ENCODE data around the gene TP53I11. TPM values are rescaled to one million over a fixed set of nuclear protein-coding genes. Genes with fewer than 3 reads are reported as not detected.

TP53I11 gene
- total and polyA plus RNA-seq, 2 of the 13 experiments (the other 11 are each of a cell fraction or from before 2014, with no cell fraction given), result not detected

- Histone ChIP-seq H4K20me1 (ENCODE audit: insufficient read depth, low read length) (no peaks in the 10 kb centered on the region), H3K9ac (ENCODE audit: insufficient read depth, low read depth, low read length) (no peak overlapping the region), H3K4me1 (ENCODE audit: insufficient read depth, low read length) (no peaks in the 10 kb centered on the region), H3K9me3 (ENCODE audit: low read length) (no peaks in the 10 kb centered on the region), H3K36me3 (replicated peaks in 1 of 2; ENCODE audit: control insufficient read depth in 1 of 2, insufficient read depth in 2 of 2, low read length in 2 of 2) (no peaks in the 10 kb centered on the region), H3K27ac (ENCODE audit: extremely low read length, insufficient read depth, low read length) (no peak overlapping the region), H3K79me2 (ENCODE audit: insufficient read depth, low read length) (no peaks in the 10 kb centered on the region), H3K27me3 (ENCODE audit: control insufficient read depth in 1 of 2, insufficient read depth in 2 of 2, low read length in 2 of 2) (peaks cover 5 to 6% of the 10 kb centered on the region in 2 experiments; a peak in 2 of 5 replicates), H3K4me3 (replicated peaks in 1 of 3; ENCODE audit: insufficient read depth in 1 of 3, low read depth in 2 of 3, low read length in 3 of 3) (no peak overlapping the region), H3K4me2 (ENCODE audit: low read depth, low read length) (no peak overlapping the region), H2AFZ (ENCODE audit: low read length) (no peak overlapping the region)
- BruUV-seq (replicated peaks), result no TSS peak
- in situ Hi-C loops (cut with HindIII; ENCODE audit: extremely low pct_ligation_motif_present, low pct_unique_long_range_greater_than_20kb) (loop anchor here (25.0 kb wide), 1 partner anchor 571 kb away; the partner anchor contains the start of gene ALX4), intact Hi-C loops (cut with micrococcal nuclease; ENCODE audit: unreplicated experiment) (no loop called here)
- POLR2A ChIA-PET, result no interaction called here
- CTCF ChIA-PET (ENCODE audit: low intra/inter-chr PET ratio, low total read pairs), result no interaction called here
- DNase-seq (ENCODE audit: low spot score), result no peak
- FAIRE-seq, result no peak
- no CpG with 5 or more reads among the region's 6 CpGs for WGBS (ENCODE audit: low lambda C conversion rate)
- ATAC-seq, result no peak
- no peak for TF ChIP-seq MBD4 (IDR thresholded peaks at IDR 0.05; ENCODE audit: borderline replicate concordance, low read length)
- TF ChIP-seq ETV5 (CRISPR knock-in tag; IDR thresholded peaks at IDR 0.05; ENCODE audit: borderline replicate concordance), result no peak
- no peak for TF ChIP-seq PAWR (CRISPR knock-in tag; IDR thresholded peaks at IDR 0.05; ENCODE audit: borderline replicate concordance)
- no peak for TF ChIP-seq LBX2 (CRISPR knock-in tag; IDR thresholded peaks at IDR 0.05; ENCODE audit: borderline replicate concordance)
- TF ChIP-seq ZNF234 (CRISPR knock-in tag; conservative IDR thresholded peaks at IDR 0.05), result no peak
- TF ChIP-seq ZNF138 (CRISPR knock-in tag; IDR thresholded peaks at IDR 0.05; ENCODE audit: low read depth), result no peak
- no peak for TF ChIP-seq TFDP1 (CRISPR knock-in tag; IDR thresholded peaks at IDR 0.05; ENCODE audit: borderline replicate concordance)
- TF ChIP-seq ZHX1 (CRISPR knock-in tag; IDR thresholded peaks at IDR 0.05; ENCODE audit: low read depth), result no peak
- TF ChIP-seq GABPB1 (CRISPR knock-in tag; IDR thresholded peaks at IDR 0.05), result no peak
- no peak for TF ChIP-seq RFX5 (IDR thresholded peaks at IDR 0.05; ENCODE audit: low read depth, low read length)
- no peak for TF ChIP-seq IRX3 (CRISPR knock-in tag; IDR thresholded peaks at IDR 0.05; ENCODE audit: borderline replicate concordance, low read depth)
- no peak for TF ChIP-seq ZNF414 (CRISPR knock-in tag; IDR thresholded peaks at IDR 0.05)
- no peak for TF ChIP-seq MXD1 (CRISPR knock-in tag; IDR thresholded peaks at IDR 0.05)
- no peak for TF ChIP-seq BCL6 (CRISPR knock-in tag; IDR thresholded peaks at IDR 0.05)
- no peak for TF ChIP-seq MYNN (CRISPR knock-in tag; IDR thresholded peaks at IDR 0.05; ENCODE audit: low read depth)
- no peak for TF ChIP-seq MLXIP (CRISPR knock-in tag; IDR thresholded peaks at IDR 0.05; ENCODE audit: borderline replicate concordance)
- no peak for TF ChIP-seq ZNF546 (CRISPR knock-in tag; conservative IDR thresholded peaks at IDR 0.05)
Observed at GRCh38 chr11:44883277-44883676, 67.4 kb downstream of the TP53I11 start.

Measured in HepG2 (cell line).